Left ventricle myocardium inferior (tissue), 1 donor: ENCODE results near the gene PLP2. TPM values are rescaled to one million over a fixed set of nuclear protein-coding genes. Genes with fewer than 3 reads are reported as not detected.

Experiments
- DNase-seq: peaks from one replicate; pipeline ENCODE4 v3.0.0-alpha.2; 2020
- H3K27ac ChIP-seq: fragments of 200-600 bp; replicated peaks from 2 replicates; pipeline ENCODE4 v1.8.0; 2021
- H3K27me3 ChIP-seq: fragments of 200-600 bp; 2 replicates; pipeline ENCODE4 v1.8.0; 2021; ENCODE audit warnings: low read depth
- H3K36me3 ChIP-seq: fragments of 200-600 bp; 2 replicates; pipeline ENCODE4 v1.8.0; 2021
- H3K4me1 ChIP-seq: fragments of 200-600 bp; 2 replicates; pipeline ENCODE4 v1.8.0; 2021
- H3K4me3 ChIP-seq: fragments of 200-600 bp; 2 replicates; pipeline ENCODE4 v1.8.0; 2021; ENCODE audit warnings: mild to moderate bottlenecking, moderate library complexity
- H3K9me3 ChIP-seq: fragments of 200-600 bp; replicated peaks from 2 replicates; pipeline ENCODE4 v1.8.0; 2021
- intact Hi-C: fragments of 100-400 bp; cut with micrococcal nuclease; formaldehyde crosslinking; loops from one replicate; pipeline ENCODE4 v1.11.0; 2022
- total RNA-seq: library from RNA; stranded (reverse); fragmentation: NEBNext Ultra II Directional; extraction: Animal tissue kit (Norgen Biotek cat#: 25700); gene quantifications from one replicate; pipeline ENCODE4 v1.2.1, GENCODE V29; 2021
- TF ChIP-seq, protein P1 (sequence below): fragments of 200-600 bp; IDR thresholded peaks from 2 replicates; pipeline ENCODE4 v1.8.0; 2021; ENCODE audit warnings: antibody characterized with exemption, mild to moderate bottlenecking, borderline replicate concordance
- donor health status: DM: no; HTN: yes; CAD: no; lungs with severe emphysema.

Gene PLP2
- total RNA-seq, 1 donor from 2014 or later, result 42.1 TPM

DNA sequence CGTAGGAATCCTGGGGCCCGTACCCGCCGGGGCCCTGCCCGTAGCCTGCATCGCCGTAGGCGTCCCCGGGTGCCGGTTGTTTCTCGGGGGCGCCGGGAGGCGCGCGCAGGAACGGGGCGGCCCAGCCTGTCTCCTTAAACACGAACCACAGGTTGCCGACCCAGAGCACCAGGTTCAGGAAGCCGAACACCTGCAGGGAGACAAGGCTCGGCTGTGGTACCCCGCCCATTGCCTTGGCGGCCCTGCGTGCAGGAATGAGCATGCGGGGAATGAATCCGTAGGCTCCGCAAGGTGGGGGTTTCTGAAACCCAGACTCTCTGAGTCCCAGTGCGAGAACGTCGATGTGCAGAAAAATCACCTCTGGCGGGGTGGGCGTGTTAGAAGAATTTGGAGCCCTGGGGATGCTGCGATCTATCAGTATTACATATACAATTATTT lies 19.9 kb downstream of the PLP2 start:
- no peaks in the 10 kb centered on the region for H3K27me3 ChIP-seq
- peaks cover 17% of the 10 kb centered on the region for H3K4me1 ChIP-seq
- peak overlapping the region; percentile 83 for H3K4me3 ChIP-seq
- intact Hi-C loops, result no loop called here
- H3K9me3 ChIP-seq, result no peaks in the 10 kb centered on the region
- TF ChIP-seq, protein P1, sequence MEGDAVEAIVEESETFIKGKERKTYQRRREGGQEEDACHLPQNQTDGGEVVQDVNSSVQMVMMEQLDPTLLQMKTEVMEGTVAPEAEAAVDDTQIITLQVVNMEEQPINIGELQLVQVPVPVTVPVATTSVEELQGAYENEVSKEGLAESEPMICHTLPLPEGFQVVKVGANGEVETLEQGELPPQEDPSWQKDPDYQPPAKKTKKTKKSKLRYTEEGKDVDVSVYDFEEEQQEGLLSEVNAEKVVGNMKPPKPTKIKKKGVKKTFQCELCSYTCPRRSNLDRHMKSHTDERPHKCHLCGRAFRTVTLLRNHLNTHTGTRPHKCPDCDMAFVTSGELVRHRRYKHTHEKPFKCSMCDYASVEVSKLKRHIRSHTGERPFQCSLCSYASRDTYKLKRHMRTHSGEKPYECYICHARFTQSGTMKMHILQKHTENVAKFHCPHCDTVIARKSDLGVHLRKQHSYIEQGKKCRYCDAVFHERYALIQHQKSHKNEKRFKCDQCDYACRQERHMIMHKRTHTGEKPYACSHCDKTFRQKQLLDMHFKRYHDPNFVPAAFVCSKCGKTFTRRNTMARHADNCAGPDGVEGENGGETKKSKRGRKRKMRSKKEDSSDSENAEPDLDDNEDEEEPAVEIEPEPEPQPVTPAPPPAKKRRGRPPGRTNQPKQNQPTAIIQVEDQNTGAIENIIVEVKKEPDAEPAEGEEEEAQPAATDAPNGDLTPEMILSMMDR, result no peak
- peak overlapping the region; percentile 92 for H3K27ac ChIP-seq
- no peaks in the 10 kb centered on the region for H3K36me3 ChIP-seq
- DNase-seq, result no peak

DNA sequence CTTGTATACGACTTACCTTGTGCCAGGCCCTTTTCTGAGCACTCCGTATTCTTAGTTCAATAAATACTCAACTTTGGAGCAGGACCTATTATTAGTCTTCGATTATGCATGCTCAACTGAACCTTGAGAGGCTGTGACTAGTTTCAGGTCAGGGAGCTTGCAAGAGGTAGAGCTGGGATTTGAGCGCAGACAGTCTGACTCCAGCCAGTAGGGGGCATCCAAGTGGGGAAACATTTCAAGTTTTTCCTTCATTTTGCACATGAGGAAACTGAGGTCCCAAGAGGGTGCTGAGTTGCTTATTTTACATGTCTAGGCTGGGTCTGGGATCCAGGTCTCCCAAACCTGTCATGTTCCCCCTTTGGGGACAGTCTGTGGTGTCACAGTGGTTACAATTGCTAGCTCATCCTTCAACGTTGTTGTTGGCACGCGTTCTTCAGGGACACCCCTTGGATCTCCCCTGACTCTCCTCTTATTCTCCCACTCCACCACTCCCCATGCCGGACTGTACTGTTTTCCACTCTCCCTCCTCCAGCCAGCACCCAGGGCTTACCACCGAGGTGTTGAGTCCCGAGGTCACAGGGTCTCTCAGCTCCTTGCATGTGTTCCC lies 21.1 kb downstream of the PLP2 start:
- H3K4me3 ChIP-seq, result no peak overlapping the region
- no peaks in the 10 kb centered on the region for H3K27me3 ChIP-seq
- peaks cover 17% of the 10 kb centered on the region for H3K4me1 ChIP-seq
- H3K27ac ChIP-seq, result no peak overlapping the region
- no peaks in the 10 kb centered on the region for H3K36me3 ChIP-seq
- H3K9me3 ChIP-seq, result no peaks in the 10 kb centered on the region
- no peak for DNase-seq
- intact Hi-C loops, result no loop called here
- TF ChIP-seq, protein P1, result peak; percentile 63

DNA sequence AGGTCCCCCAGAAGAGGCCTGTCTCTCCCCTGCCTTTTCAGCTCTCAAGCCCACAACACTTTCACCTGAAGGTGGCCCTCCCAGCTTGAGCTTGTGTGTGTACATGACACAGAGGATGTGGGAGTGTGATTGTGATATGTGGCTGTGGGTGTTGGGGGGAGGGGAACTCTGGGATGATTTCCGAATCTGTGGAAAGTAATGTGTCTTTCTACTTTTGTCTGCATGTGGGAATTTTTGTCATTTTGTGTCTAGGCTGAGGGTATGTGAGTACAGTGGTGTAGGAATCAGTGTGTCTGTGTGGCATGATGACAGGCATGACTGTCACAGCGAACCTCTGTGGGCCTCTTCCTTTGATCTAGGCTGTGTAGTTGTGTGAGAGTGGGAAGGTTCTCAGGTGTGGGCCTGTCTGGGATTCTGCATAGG lies 21.9 kb downstream of the PLP2 start:
- Histone ChIP-seq H3K36me3 (no peaks in the 10 kb centered on the region), H3K4me3 (no peak overlapping the region), H3K27me3 (no peaks in the 10 kb centered on the region), H3K4me1 (peaks cover 17% of the 10 kb centered on the region), H3K27ac (no peak overlapping the region), H3K9me3 (no peaks in the 10 kb centered on the region)
- DNase-seq, result no peak
- TF ChIP-seq, protein P1, result no peak
- intact Hi-C loops, result no loop called here

DNA sequence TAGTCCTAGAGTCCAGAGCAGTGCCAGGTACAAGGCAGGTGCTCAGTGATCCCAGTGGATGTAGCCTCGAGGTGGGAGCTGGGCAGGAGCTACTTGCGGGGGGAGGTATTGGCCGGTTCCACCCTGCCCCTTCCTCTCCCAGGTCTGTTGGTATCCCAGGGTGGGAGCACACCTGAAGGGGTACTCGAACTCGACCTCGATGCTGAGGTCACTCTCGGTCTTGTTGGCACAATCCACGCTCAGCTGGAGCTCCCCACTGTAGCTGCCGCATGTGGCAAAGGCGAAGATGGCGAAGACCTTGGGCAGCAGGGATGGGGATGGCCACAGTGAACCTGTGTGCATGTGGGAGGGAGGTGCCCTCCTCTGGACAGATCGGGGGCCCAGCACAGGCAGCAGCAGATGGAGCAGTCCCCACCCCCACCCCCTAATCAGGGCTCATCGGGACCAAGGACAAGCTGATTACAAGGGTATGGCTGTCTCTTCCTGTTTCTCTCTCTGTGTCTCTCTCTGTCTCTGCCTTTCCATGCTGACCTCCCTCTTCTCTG lies 25.9 kb downstream of the PLP2 start:
- no peak overlapping the region for H3K27ac ChIP-seq
- no peaks in the 10 kb centered on the region for H3K36me3 ChIP-seq
- TF ChIP-seq, protein P1, result no peak
- intact Hi-C loops, result no loop called here
- no peak overlapping the region for H3K4me3 ChIP-seq
- no peaks in the 10 kb centered on the region for H3K27me3 ChIP-seq
- H3K4me1 ChIP-seq, result peaks cover 8% of the 10 kb centered on the region
- no peaks in the 10 kb centered on the region for H3K9me3 ChIP-seq
- DNase-seq, result no peak

DNA sequence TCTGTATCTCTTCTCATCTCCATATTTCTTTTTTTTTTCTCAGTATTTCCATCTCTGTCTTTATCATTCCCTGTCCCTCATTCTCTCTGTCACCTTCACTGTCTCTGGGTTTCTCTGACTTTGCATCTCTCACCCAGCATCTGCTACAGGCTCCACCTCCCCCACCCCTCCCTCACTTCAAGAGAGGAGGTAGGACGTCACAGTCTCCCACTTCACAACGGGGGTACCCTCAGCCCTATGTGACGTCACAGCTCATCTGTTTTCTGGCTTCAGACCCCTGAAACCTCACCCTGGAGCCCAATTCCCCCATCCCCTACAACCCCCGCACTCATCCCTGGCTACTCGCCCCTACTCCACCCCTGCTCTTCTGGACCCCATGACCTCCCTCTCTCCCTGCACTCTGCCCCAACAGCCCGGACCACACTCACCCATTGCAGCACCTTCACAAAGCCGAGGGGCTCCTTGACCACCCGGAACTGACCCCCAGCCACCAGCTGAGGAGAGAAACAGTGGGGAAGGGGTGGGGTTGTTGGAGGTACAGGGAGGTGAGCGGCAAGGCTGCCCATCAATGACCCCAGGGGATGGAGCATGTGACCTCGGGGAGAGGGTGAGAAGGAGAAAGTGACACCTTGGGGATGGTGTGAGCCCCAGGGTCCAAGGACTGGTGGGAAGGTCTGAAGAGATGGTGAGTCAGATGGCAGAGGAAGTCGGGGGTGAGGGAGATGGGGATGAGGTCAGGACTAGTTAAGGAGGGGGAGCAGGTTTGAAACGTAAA lies 27.0 kb downstream of the PLP2 start:
- TF ChIP-seq, protein P1, result no peak
- Histone ChIP-seq H3K27ac (no peak overlapping the region), H3K4me3 (no peak overlapping the region), H3K4me1 (peaks cover 8% of the 10 kb centered on the region), H3K36me3 (no peaks in the 10 kb centered on the region), H3K9me3 (no peaks in the 10 kb centered on the region), H3K27me3 (no peaks in the 10 kb centered on the region)
- intact Hi-C loops, result no loop called here
- no peak for DNase-seq
